HG03095 (cell line): ENCODE results near the gene ABHD12.

ENCODE experiments used
- ATAC-seq: cut with Tn5 transposase; IDR thresholded peaks from one replicate; pipeline ENCODE4 v1.9.1; 2021; ENCODE audit warnings: moderate library complexity; ENCODE audit not compliant: unreplicated experiment

ABHD12 gene

GRCh38 chr20:25291432-25292133, 99.1 kb downstream of the ABHD12 start:
- ATAC-seq, result no peak

GRCh38 chr20:25290646-25291431, 99.8 kb downstream of the ABHD12 start:
- no peak for ATAC-seq

DNA sequence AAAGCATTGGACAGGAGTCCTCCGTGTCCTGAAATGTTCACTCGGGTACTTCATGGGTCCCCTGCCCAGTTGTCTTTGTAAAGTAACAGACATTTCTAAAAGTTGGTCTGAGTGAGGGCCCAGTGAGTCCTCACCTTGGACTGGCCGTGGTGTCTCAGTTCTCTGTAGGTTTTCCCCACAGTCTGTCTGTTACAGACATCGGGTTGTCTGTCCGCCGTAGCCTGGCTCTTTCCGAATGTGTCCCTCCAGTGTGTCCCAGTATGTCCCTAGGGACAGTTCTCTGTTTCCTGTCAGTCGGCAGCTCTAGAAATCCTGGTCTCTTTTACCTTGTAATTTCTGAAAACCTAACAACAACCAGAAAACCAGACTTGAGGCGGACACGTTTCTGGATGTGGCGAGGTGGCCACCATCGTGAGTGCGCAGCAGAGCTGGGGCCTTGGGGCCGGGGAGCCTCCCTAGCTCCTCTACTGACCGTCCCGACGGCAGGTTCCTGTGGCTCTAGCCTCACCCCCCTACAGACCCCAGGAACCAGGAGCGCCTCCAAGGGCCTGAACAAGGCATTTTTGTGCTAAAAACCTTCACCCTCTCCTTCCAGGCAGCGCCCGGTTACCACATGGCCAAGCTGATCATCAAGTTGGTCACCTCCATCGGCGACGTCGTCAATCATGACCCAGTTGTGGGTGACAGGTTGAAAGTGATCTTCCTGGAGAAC, 100.6 kb downstream of the ABHD12 start:
- no peak for ATAC-seq

DNA sequence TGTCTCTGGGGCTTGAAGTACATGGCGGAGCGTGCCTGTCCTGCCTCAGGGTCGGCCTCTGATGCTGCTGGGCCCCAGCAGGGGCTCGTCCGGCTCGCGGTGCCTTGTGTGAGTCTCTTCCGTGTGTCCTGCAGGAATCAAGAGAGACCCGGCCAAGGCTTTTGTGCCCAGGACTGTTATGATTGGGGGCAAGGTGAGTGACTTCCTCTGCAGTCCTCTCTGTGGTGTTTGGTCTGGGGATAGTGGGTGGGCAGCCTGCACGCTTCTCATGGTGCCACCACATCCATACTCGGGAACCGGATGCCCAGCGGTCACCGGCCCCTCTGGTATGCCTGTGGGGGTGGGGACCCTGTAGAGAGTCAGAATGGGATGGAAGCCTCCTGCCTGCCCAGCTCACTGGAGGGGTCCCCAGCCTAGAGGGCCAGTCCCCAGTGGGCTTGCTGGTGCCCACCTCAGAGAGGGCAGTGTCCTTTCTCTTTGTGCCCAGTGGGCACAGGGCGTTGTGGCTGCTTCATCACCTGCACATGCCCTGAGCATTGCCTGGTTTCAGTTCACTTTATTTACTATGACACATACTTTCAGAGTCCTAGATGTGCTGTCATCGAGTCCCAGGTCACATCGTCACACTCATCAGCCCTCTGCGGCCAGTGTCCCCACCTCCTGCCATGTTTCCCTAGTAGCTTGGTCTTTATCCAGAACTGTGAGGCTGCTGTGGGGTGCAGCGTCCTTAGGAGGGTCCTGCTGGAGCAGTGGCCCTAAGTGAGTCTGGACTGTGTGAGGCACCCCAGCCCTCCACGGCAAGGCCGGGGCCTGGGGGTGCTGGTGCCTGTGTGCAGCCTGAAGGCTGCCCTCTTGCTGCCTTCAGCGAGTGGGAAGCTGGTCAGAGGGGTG, 102.1 kb downstream of the ABHD12 start:
- peak; percentile 92 for ATAC-seq

- no peak for ATAC-seq
These were observed 102.9 kb downstream of the ABHD12 start for GRCh38 chr20:25287631-25288290.

DNA sequence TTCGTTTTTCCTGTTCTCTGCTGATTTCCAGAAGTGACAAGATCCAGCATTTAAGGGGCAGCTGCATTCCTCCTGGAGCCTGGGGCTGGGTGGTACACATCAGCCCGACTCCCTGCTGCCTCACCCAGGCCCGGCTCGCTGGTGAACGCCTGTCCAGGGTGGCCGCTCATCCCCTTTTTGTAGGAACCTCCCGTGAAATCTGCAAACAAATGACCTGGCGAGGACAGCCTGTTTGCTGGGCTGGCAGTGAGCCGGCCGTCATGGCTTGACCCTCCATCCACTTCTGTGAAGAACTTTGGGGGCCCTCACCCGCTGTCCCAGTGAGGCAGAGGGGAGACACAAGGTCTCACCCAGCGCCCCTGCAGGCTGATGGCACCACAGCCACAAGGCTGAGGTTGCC, 103.7 kb downstream of the ABHD12 start:
- ATAC-seq, result no peak

GRCh38 chr20:25285856-25286798, 104.5 kb downstream of the ABHD12 start:
- ATAC-seq, result no peak

- no peak for ATAC-seq
These were observed 105.5 kb downstream of the ABHD12 start for GRCh38 chr20:25285091-25285647.

DNA sequence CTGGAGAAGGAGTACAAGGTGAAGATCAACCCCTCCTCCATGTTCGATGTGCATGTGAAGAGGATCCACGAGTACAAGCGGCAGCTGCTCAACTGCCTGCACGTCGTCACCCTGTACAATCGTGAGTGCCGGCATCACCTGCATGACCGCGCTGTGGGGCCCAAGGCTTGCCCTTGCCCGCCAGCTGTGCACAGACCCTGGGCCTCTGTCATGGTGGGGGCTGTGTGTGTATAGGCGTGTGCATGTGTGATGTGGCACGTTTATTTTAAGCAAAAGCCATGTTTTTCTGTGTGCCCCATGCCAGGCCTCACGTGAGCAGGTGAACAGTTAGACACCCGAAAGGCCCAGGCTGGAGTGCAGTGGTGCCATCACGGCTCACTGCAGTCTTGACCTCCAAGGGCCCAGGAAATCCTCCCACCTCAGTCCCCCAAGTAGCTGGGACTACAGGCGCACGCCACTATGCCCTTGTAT, 106.5 kb downstream of the ABHD12 start:
- no peak for ATAC-seq

GRCh38 chr20:25283221-25283951, 107.2 kb downstream of the ABHD12 start:
- ATAC-seq, result no peak

DNA sequence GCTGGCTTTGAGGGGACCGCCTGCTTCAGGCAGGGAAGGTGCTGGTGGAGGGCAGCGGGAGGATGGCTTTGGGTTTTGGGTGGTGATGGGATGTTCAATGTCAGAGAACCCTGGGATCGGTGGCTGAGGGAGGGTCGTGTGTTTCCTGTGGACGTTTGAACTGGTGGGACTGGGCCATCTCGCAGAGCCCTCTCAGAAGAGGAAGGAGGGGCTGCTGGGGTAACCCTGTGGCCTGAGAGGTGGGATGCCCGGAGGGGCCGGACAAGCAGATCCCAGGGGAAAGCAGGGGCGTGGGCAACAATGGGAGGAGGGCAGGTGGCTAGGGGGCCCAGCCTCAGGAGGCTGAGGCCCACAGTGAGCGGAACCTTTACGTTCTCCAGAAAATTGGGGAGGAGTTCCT, 107.8 kb downstream of the ABHD12 start:
- ATAC-seq, result no peak

- no peak for ATAC-seq
These were observed 108.4 kb downstream of the ABHD12 start for GRCh38 chr20:25282034-25282781.

DNA sequence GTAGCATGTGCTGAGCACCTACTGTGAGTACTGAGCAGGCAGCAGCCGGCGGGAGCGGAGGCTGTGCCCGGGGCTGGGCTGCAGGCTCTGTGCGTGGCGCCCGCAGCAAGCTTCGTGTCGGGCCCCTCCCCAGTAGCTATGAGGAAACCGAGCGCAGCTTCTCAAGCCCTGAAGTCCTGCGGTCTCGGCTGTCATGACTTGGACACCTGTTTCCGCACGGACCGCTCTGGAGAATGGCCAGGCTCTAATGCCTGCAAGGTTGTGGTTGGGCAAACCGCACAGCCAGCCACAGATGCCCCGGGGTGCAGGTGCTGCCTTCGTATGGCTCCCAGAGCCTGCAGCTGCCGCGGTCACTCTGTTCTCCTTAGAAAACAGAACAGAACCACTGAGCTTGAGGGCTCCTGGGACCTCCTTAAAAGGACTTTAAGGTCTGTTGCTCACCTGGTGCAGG, 109.1 kb downstream of the ABHD12 start:
- peak; percentile 77 for ATAC-seq

DNA sequence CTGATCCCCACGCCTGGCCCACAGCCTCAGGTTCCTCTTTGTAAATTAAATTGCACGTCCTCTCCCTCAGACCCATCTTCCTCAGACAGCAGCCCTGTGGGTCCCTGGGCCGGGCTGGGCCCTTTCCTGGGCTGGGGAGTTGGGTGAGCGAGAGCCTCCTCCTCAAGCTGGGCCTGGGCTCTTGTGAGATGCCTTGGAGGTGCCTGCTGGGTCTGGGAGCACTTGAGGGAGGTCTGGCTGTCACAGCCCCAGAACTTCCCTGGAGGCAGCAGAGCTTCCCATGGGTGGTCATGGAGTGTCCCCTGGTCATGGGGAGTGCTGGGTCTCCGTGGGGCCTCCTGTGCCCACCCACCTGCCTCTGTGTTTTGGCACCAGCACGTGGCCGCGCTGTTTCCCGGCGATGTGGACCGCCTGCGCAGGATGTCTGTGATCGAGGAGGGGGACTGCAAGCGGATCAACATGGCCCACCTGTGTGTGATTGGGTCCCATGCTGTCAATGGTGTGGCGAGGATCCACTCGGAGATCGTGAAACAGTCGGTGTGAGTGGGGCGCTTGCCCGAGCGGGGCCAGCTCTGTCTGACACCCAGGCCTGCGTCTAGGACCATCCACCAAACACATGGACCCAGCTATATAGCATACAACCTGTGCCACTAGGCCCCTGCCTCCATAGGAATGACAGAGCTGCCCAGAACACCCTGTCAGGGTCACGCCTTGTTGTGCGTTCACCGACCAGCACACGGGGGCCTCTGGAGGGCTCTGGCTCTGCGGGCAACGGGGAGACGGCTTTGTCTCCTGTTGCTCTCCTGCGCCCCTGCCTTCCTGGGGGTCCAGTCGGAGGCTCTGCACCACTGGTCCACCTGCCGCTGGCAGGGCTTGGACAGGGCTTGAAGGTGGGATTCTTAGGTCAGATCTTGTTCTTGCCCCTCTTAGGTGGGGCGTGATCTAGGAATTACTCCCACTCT, 109.8 kb downstream of the ABHD12 start:
- ATAC-seq, result no peak

DNA sequence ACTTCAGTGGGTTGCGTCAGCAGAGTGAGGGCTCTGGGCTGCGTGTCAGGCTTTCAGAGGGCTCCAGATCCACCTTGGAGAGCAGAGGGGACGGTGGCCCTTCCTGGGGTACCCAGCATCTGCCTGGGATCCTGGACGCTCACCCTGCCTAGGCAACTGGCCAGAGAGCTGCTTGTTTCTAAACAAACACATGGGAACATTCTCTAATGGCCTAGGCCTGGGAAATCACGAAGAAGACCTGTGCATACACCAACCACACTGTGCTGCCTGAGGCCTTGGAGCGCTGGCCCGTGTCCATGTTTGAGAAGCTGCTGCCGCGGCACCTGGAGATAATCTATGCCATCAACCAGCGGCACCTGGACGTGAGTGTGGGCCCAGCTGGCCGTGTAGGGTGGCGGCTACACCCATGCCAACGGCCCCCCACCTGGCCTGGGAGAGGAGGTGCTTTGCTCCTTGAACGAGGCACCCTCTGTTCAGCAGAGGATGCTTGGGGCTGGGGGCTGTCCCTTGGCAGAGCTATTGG, 110.5 kb downstream of the ABHD12 start:
- no peak for ATAC-seq

DNA sequence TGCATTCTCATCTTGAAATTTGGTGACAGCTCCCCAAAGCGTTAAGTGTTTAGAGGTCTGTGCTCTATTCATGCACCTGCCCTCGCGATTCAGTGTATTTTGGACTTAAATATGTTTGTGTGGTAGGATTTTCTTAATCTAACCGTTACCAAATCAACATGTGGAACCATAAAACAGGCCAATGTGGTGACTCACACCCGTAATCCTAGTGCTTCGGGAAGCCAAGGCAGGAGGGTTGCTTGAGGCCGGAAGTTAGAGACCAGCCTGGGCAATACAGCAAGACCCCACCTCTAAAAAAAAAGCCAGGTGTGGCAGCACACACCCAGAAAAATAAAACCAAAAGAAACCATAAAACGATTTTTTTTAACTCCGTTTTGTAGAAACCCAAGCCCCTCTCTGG, 111.2 kb downstream of the ABHD12 start:
- no peak for ATAC-seq
